ENCODE results near the gene SMYD3. TPM values are rescaled to one million over a fixed set of nuclear protein-coding genes. Genes with fewer than 3 reads are reported as not detected.

Gene SMYD3
- total and polyA plus RNA-seq, 2 donors (not counting 3 experiments of a cell fraction or from before 2014, with no cell fraction given), result 16.0 to 32.1 TPM

- DNase-seq (ENCODE audit: low read depth, low spot score), result no peak
- Histone ChIP-seq H3K27ac (ENCODE audit: insufficient read depth, low read depth, low read length) (no peak overlapping the region), H3K4me3 (replicated peaks in 1 of 3; ENCODE audit: insufficient read depth in 1 of 3, low read depth in 1 of 3, low read length in 3 of 3) (no peak overlapping the region), H3K9me3 (replicated peaks; ENCODE audit: control insufficient read depth, insufficient read depth, low read length) (no peaks in the 10 kb centered on the region), H3K9ac (replicated peaks; ENCODE audit: extremely low read depth, insufficient read depth, low read length) (no peak overlapping the region), H4K20me1 (replicated peaks; ENCODE audit: control insufficient read depth, extremely low read depth, insufficient read depth, low read length) (no peaks in the 10 kb centered on the region), H3K79me2 (ENCODE audit: control insufficient read depth, insufficient read depth, low read length) (no peaks in the 10 kb centered on the region), H3K27me3 (ENCODE audit: control insufficient read depth in 2 of 2, insufficient read depth in 2 of 2, low read length in 2 of 2) (no peaks in the 10 kb centered on the region), H2AFZ (ENCODE audit: low read depth, low read length) (no peak overlapping the region), H3K9me1 (replicated peaks; ENCODE audit: control insufficient read depth, extremely low read depth, insufficient read depth, low read length) (no peaks in the 10 kb centered on the region), H3K36me3 (ENCODE audit: control insufficient read depth in 2 of 2, extremely low read depth in 1 of 2, insufficient read depth in 2 of 2, low read length in 2 of 2) (no peaks in the 10 kb centered on the region), H3K4me2 (ENCODE audit: insufficient read depth, low read length) (no peak overlapping the region), H3K4me1 (ENCODE audit: control insufficient read depth, extremely low read depth, insufficient read depth, low read length) (peaks cover 11% of the 10 kb centered on the region)
- dilution Hi-C loops (cut with MboI; ENCODE audit: extremely low pct_ligation_motif_present, low sequenced_read_pairs), result no loop called here
- BruUV-seq (replicated peaks), result no TSS peak
- CTCF ChIA-PET, result interaction anchor here (0.9 to 1.9 kb wide), 5 partner anchors 10 to 70 kb away, joined by 3 to 8 read pairs (median 5); no protein-coding TSS in a partner anchor
- no peak for FAIRE-seq
- intact Hi-C loops (cut with micrococcal nuclease), result no loop called here
- POLR2A ChIA-PET, result no interaction called here
- no peak for TF ChIP-seq GATA2 (IDR thresholded peaks at IDR 0.05; ENCODE audit: insufficient read depth, insufficient read length, low read depth, low read length)
- no peak for TF ChIP-seq JUN (IDR thresholded peaks at IDR 0.05; ENCODE audit: borderline replicate concordance, insufficient read depth, insufficient read length, low read depth)
- TF ChIP-seq MAX (IDR thresholded peaks at IDR 0.05; ENCODE audit: insufficient read depth, insufficient read length), result no peak
- no peak for TF ChIP-seq MYC (IDR thresholded peaks at IDR 0.05; ENCODE audit: low read depth, low read length)
- TF ChIP-seq EZH2 (IDR thresholded peaks at IDR 0.05; ENCODE audit: borderline replicate concordance, low read depth, low read length, severe bottlenecking), result no peak
- no peak for TF ChIP-seq POLR2AphosphoS5 (IDR thresholded peaks at IDR 0.05; ENCODE audit: insufficient read depth, low read depth, low read length)
- no peak for TF ChIP-seq CTCF (IDR thresholded peaks at IDR 0.05; ENCODE audit: extremely low read depth in 1 of 2, insufficient read depth in 1 of 2, low read depth in 1 of 2, low read length in 2 of 2)
- TF ChIP-seq POLR2A (IDR thresholded peaks at IDR 0.05; ENCODE audit: low read depth, low read length), result no peak
- TF ChIP-seq FOS (IDR thresholded peaks at IDR 0.05; ENCODE audit: borderline replicate concordance, insufficient read depth, low read length), result no peak
Observed at GRCh38 chr1:246144931-246145330, 362.1 kb downstream of the SMYD3 start.
